Fibroblast of mammary gland (primary cell): ENCODE measurements around the gene SBF2.
A peak's percentile ranks its signal among the peaks of the same experiment; 100 is the strongest.

Experiments
- DNase-seq: peaks from one replicate; pipeline ENCODE4 v3.0.0-alpha.2; 2010; ENCODE audit warnings: low read depth
- H3K4me3 ChIP-seq: 2 replicates; pipeline ENCODE4 v1.5.1; 2011; ENCODE audit warnings: low read depth, mild to moderate bottlenecking, low read length, moderate library complexity; ENCODE audit not compliant: control insufficient read depth
- TF ChIP-seq, protein P1 (sequence below): conservative IDR thresholded peaks from 2 replicates; pipeline ENCODE4 v1.5.1; 2011; ENCODE audit warnings: low read depth, low read length, inconsistent platforms; ENCODE audit not compliant: control insufficient read depth, insufficient read depth

The SBF2 gene

DNA sequence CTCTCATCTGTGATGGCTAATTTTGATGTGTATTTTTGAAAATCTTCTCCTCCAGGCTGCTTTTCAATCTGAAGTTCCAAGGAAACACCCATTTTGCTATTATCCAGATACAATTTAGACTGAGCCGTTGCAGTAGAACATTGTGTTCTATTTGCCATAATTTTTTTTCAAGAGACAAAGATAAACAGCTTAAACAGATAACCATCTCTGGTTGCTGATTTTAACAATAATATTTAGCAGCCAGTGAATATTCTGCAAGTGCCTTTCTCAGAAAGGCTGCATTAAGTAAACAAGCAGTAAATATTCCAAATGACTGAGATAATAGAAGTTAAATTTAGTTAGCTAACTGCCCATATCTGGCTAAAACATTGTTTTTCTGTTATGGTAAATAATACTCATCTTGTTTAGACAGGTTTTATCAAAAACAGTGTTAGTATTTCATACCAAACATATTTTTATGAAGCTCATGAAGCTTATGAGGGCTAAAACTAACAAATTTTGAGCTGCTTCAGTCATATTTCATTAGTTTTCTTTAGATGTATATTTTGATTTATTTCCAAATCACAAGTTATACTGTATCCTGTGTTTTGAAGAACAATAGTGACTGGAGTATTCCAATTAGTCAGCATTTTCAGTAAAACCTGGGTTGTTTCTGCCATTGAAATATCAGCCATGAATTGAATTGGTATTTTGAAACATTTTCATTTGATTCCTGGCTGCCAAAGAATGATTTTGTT is 206.7 kb downstream of the SBF2 start:
- TF ChIP-seq, protein P1, sequence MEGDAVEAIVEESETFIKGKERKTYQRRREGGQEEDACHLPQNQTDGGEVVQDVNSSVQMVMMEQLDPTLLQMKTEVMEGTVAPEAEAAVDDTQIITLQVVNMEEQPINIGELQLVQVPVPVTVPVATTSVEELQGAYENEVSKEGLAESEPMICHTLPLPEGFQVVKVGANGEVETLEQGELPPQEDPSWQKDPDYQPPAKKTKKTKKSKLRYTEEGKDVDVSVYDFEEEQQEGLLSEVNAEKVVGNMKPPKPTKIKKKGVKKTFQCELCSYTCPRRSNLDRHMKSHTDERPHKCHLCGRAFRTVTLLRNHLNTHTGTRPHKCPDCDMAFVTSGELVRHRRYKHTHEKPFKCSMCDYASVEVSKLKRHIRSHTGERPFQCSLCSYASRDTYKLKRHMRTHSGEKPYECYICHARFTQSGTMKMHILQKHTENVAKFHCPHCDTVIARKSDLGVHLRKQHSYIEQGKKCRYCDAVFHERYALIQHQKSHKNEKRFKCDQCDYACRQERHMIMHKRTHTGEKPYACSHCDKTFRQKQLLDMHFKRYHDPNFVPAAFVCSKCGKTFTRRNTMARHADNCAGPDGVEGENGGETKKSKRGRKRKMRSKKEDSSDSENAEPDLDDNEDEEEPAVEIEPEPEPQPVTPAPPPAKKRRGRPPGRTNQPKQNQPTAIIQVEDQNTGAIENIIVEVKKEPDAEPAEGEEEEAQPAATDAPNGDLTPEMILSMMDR, result no peak
- no peak overlapping the region for H3K4me3 ChIP-seq
- DNase-seq, result no peak

DNA sequence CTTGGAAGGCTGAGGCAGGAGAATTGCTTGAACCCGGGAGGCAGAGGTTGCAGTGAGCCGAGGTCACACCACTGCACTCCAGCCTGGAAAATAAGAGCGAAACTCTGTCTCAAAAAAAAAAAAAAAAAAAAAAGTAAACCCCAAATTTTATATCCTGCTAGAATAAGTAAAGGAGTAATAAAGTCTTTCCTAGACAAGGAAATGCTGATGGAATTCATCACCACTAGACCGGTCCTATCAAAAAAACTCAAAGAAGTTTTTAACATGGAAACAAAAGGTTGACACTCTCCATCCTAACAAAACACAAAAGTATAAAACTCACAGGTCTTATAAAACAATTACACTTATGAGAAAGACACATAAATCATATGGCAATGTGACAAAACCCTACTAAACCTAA is 213.9 kb downstream of the SBF2 start:
- no peak for DNase-seq
- H3K4me3 ChIP-seq, result no peak overlapping the region
- TF ChIP-seq, protein P1, result no peak

DNA sequence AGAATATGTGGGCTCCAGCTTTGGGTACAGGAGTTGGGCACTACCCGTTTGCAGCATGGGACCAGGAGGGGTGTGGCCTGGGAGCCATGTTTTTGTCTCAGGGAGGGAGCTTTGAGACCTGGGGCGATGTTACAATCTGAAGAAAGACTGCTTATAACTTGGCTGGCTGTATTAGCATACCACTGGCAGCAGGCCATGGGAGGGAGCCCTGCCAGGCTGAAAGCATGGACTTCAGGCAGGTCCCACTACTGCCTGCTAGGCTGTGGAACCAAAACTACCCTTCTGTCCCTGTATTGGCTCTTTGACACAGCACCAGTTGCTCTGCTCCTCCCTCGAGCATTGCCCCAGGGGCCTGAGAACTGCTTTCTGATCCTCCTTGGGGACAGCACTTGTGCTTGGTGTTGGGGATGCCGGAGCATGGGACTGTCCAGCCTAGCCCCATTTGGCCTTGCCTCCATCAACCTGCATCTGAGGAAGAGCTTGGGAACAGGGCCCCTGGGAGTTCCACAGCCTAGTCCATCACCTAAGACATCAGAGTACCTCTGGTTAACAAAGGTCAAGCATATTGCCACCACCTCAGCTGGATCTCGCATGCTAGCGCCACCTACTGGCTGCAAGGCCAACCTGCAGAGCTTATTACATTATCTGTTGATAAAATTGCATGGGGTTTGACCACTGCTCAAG is 217.4 kb downstream of the SBF2 start:
- no peak overlapping the region for H3K4me3 ChIP-seq
- TF ChIP-seq, protein P1, result peak; percentile 66
- DNase-seq, result peak; percentile 44

DNA sequence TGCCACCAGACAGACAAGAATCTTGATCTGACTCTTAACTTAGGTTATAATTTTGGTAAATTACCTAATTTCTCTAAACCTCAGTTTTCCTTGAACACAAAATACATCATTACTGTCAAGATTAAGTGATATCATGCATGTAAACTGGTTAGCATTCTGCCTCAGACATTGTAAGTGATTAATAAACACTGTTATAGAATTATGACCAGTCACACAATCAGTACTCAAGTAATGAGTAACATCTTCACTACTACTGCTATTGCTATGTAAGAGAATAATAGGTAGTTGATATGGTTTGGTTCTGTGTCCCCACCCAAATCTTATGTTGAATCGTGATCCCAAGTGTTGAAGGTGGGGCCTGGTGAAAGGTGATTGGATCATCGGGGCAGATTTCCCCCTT is 218.9 kb downstream of the SBF2 start:
- H3K4me3 ChIP-seq, result no peak overlapping the region
- no peak for DNase-seq
- TF ChIP-seq, protein P1, result no peak

DNA sequence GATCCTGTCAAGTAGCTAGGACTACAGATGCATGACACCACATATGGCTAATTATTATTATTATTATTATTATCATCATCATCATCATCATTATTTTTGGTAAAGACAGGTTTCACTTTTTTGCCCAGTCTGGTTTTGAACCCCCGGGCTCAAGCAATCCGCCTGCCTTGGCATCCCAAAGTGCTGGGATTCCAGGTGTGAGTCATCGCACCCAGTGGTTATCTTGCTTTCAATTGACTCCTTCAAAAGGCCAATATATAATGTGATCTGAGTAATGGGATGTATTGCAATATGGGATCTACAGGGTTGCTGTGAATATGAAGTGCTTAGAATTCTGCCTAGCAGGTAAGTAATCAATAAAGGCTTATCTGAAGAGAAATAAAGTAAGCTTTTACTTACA is 221.2 kb downstream of the SBF2 start:
- DNase-seq, result no peak
- no peak overlapping the region for H3K4me3 ChIP-seq
- TF ChIP-seq, protein P1, result no peak

DNA sequence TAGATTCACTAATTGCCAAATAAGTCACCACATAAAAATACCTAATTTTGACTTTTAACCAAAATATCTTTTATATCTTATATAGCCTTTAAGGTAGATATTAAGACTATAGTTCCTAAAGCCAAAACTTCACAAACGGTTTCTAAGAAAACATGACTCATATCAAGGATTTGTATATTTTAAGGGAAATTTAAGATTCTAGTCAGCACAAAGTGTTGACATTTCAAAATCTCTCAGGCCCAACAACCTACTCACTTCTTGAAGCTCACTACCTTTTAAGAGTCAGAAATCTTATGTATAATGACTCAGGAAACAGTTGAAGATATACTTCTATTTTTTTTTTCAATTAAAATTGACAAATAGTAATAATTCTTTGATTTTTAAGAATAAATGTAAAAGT is 221.9 kb downstream of the SBF2 start:
- peak; percentile 53 for DNase-seq
- no peak overlapping the region for H3K4me3 ChIP-seq
- TF ChIP-seq, protein P1, result no peak
